IPS-15b (cell line): ENCODE data around the gene COL18A1.

ENCODE experiments used
- H3K27me3 ChIP-seq: one replicate; pipeline ENCODE4 v1.6.1; 2013; ENCODE audit warnings: low read length; ENCODE audit not compliant: control insufficient read depth, insufficient read depth
- H3K36me3 ChIP-seq: one replicate; pipeline ENCODE4 v1.6.1; 2013; ENCODE audit warnings: low read length; ENCODE audit not compliant: control insufficient read depth, insufficient read depth
- H3K4me1 ChIP-seq: one replicate; pipeline ENCODE4 v1.6.1; 2013; ENCODE audit warnings: mild to moderate bottlenecking, low read length; ENCODE audit not compliant: control insufficient read depth, insufficient read depth
- H3K4me3 ChIP-seq: one replicate; pipeline ENCODE4 v1.5.1; 2013; ENCODE audit warnings: low read depth, low read length
- H3K9ac ChIP-seq: one replicate; pipeline ENCODE4 v1.6.1; 2013; ENCODE audit warnings: low read depth, mild to moderate bottlenecking, low read length
- H3K9me3 ChIP-seq: one replicate; pipeline ENCODE4 v1.6.1; 2013; ENCODE audit warnings: mild to moderate bottlenecking, low read length; ENCODE audit not compliant: control insufficient read depth, insufficient read depth

Gene COL18A1

DNA sequence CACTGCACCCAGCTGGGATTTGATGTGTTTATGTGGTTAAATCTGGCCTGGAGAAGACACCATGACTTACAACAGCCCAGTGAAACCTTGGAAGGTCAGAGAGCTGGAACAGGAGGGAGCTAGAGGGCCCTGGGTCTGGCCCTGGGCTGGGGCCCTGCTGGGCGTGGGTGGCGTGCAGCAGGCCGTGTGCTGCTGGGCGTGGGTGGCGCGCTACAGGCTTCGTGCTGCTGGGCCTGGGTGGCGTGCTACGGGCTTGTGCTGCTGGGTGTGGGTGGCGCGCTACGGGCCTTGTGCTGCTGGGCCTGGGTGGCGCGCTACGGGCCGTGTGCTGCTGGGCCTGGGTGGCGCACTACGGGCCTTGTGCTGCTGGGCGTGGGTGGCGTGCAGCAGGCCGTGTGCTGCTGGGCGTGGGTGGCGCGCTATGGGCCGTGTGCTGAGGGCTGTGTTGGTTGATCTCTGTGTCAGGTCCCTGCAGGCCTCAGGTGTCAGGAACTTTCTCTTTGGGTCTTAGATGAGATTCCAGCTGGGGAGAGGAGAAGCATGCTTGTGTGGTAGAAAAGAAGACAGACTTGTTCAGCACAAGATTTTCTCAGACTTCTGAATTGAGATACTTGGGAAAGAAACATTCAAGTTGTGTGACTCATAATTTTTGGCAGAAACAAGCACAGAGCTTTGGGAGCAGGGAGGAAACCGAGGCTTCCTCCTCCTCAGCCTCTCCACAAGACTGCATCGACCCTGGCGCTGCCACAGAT lies 66.0 kb downstream of the COL18A1 start:
- H3K36me3 ChIP-seq, result peaks cover 34% of the 10 kb centered on the region
- H3K9me3 ChIP-seq, result no peaks in the 10 kb centered on the region
- H3K4me3 ChIP-seq, result no peak overlapping the region
- H3K27me3 ChIP-seq, result no peaks in the 10 kb centered on the region
- H3K4me1 ChIP-seq, result no peaks in the 10 kb centered on the region
- H3K9ac ChIP-seq, result no peak overlapping the region

DNA sequence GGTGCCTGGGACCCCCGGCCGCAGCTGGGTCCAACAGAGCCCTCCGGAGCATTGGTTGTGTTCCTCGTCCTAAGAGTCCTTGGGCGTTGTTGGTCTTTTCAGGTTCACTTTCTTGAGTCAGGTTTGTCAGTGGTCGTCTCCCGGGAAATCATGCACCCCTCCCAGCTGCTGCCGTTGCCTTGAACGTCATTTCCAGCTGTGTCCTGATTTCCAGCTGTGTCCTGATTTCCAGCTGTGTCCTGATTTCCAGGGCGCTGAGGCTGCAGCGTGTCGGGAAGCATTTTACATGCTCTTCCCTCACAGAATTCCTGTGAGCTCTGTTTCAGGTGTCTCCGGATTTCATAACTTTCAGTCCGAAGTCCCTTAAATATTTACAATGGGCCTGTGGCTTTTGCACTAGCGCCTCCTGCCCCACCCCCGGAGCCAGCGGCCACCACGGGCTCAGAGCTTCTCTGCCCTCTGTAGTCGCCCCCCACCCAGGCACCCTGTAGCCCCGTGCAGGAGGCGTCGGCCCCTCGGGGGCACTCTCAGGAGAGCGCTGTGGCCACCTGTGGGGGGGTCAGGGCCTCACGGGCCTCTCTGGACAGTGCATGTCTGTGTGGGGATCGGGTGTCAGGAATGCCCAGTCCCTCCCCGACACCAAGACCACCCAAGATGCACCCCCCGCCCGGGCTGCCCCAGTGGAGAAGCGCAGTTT lies 66.7 kb downstream of the COL18A1 start:
- peaks cover 41% of the 10 kb centered on the region for H3K36me3 ChIP-seq
- no peaks in the 10 kb centered on the region for H3K4me1 ChIP-seq
- no peaks in the 10 kb centered on the region for H3K27me3 ChIP-seq
- peak overlapping the region; percentile 12 for H3K9ac ChIP-seq
- H3K9me3 ChIP-seq, result no peaks in the 10 kb centered on the region
- H3K4me3 ChIP-seq, result no peak overlapping the region

DNA sequence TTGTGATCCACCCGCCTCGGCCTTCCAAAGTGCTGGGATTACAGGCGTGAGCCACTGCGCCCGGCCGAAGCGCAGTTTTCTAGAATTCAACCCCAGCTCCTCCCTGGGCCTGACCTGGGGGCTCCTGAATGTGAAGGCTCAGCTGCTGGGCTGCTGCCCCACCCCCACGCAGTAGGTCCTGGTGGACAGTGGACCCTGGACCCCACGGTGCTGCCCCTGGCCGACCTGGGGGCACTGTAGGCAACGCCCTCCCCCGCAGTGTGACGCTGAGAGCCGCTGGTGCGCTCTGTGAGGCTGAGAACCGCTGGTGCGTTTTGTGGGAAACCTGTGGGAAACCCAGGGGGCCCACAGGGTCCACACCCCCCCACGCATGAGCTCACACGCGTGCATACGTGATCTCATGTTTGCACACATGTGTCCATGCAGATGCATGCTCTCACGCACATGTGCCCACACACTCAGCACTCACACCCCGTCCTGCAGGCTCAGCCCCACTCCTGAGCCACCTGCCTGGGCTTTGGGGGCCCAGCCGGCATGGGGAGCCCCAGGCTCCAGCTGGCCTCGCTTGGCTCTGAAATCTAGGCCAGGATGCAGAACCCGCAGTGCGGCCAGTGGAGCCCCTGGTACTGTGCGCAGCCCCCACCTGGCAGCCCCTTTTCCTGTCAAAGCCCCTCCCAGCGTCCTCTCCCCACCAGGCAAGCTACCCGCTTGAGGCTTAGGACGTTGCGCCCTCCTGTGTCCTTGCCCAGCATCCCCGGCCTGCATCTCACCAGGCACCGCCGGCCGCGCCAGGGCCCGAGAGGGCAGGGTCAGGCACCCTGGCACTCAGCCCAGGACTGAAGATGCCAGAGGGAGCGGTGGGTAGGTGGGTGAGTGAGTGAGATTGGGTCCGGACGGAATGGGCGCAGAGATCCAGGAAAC lies 67.7 kb downstream of the COL18A1 start:
- H3K27me3 ChIP-seq, result no peaks in the 10 kb centered on the region
- H3K36me3 ChIP-seq, result peaks cover 40% of the 10 kb centered on the region
- no peaks in the 10 kb centered on the region for H3K9me3 ChIP-seq
- no peak overlapping the region for H3K9ac ChIP-seq
- no peak overlapping the region for H3K4me3 ChIP-seq
- H3K4me1 ChIP-seq, result no peaks in the 10 kb centered on the region

DNA sequence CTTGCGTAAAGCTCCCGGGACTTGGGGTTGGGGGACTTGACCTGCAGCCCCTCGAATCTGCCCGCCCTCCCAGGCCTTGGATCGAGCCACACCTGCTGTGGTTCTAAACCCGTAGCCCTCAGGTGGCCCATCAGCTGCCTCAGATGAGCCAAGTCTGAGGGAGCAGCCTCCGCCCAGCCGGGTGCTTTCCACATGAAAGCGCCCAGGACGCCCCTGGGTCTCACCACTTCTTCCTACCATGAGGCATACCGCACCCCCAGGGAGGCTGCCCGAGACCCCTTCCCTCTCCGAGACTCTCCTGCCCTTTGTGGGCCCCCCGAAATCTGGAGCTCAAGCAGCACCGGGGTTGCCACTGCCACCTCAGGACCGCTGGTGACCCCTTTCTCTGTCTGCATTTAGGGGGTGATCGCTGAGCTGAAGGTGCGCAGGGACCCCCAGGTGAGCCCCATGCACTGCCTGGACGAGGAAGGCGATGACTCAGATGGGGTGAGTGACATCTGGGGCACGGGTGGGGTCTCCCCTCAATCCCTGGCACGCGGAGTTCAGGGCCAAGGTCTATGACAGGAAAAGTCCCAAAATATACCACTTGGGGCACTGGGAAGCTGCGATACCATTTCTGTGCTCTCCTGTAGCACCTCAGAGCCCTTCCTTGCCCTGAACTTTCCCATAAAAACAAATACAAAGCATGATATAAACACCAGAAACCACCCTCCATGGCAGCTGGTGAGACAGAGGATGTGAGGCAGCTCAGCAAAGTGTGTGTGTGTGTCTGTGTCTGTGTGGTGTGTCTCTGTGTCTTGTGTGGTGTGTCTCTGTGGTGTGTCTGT lies 68.7 kb downstream of the COL18A1 start:
- H3K36me3 ChIP-seq, result peaks cover 35% of the 10 kb centered on the region

DNA sequence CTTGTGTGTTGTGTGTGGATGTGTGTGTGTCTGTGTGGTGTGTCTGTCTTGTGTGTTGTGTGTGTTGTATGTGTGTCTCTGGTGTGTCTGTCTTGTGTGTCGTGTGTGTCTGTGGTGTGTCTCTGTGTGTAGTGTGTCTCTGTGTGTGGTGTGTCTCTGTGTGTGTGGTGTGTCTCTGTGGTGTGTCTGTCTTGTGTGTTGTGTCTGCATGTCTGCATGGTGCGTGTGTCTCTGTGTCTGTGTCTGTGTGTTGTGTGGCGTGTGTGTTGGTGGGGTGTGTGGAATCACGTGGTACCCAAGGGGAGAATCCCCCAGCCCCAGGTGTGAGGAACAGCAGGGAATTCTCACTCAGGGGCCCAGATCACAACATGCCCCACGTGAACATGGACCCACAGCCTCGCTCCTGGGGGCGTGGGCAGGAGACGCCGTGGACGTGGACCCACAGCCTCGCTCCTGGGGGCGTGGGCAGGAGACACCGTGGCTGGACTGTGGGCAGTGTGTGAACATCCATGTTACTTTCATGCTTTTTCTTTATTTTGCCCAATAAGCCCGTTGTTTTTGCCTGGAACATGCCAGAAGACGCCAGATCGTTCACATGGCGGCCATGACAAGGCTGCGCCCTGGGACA lies 69.5 kb downstream of the COL18A1 start:
- Histone ChIP-seq H3K27me3 (no peaks in the 10 kb centered on the region), H3K9me3 (no peaks in the 10 kb centered on the region), H3K9ac (no peak overlapping the region), H3K4me3 (no peak overlapping the region), H3K4me1 (no peaks in the 10 kb centered on the region), H3K36me3 (peaks cover 38% of the 10 kb centered on the region)

More for the DNA sequence above, 68.7 kb downstream of the COL18A1 start:
- H3K9ac ChIP-seq, result no peak overlapping the region
- H3K27me3 ChIP-seq, result no peaks in the 10 kb centered on the region
- no peak overlapping the region for H3K4me3 ChIP-seq
- H3K4me1 ChIP-seq, result no peaks in the 10 kb centered on the region
- no peaks in the 10 kb centered on the region for H3K9me3 ChIP-seq

DNA sequence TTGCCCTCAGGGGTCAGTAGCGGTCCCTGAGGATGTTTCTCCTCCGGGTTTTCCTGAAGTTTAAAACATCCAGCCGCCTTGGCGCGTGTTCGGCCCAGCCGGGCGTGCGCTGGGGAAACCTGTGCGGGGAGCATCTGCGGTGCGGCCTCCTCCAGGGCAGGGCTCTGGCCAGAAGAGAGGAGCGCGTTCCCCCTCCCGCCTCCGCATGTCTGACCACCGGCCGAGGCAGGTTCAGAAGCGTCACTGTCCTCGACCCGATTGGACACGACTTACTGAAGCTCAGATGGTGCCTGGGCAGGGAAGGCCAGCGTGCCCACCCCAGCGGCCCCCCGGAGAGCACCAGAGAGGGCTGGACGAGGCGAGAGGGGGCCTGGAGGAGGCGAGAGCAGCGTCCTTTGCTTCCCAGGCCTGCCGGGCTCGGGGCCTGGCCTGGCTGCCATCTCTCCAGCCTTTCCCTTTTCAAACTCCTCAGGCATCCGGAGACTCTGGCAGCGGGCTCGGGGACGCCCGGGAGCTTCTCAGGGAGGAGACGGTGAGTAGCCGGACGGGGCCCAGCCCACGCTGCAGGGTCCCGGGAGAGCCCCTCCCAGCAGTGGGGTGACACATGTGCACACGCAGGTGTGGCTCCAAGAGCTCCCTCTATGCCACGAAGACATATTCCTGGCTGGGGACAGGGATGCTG lies 70.2 kb downstream of the COL18A1 start:
- Histone ChIP-seq H3K36me3 (peaks cover 45% of the 10 kb centered on the region), H3K9me3 (no peaks in the 10 kb centered on the region), H3K9ac (no peak overlapping the region), H3K27me3 (no peaks in the 10 kb centered on the region), H3K4me3 (no peak overlapping the region), H3K4me1 (no peaks in the 10 kb centered on the region)

DNA sequence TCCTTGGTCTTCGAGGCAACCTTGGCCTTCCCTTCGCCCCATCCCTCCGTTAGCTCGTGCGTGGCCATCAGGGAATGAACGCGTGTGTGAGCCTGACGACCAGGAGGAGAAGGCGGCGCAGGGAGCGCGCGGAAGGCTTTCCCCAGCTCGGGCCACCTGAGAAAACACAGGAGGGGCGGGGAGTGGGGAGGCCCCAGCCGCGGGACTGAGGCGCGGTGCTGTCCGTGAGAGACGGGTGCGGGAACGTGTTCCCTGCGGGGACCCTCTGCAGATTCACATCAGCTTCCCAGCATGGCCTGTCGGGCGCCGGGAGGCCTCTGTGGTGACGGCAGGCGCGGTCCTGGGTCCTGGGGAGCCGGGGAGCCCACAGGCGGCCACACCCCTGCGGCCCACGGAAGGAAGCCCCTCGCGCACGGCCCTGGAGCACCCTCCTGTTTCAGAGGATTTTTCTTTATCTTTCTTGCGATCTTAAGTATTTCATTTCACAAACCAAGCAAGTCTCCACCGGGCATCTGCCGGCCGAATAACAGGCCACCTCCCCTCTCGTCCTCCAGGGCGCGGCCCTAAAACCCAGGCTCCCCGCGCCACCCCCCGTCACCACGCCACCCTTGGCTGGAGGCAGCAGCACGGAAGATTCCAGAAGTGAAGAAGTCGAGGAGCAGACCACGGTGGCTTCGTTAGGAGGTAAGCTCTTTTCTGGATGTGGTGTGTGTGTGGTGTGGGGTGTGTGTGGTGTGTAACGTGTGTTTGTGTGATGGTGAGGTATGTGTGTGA lies 71.0 kb downstream of the COL18A1 start:
- H3K9ac ChIP-seq, result no peak overlapping the region
- H3K4me1 ChIP-seq, result no peaks in the 10 kb centered on the region
- peaks cover 52% of the 10 kb centered on the region for H3K36me3 ChIP-seq
- H3K9me3 ChIP-seq, result no peaks in the 10 kb centered on the region
- H3K27me3 ChIP-seq, result no peaks in the 10 kb centered on the region
- no peak overlapping the region for H3K4me3 ChIP-seq

DNA sequence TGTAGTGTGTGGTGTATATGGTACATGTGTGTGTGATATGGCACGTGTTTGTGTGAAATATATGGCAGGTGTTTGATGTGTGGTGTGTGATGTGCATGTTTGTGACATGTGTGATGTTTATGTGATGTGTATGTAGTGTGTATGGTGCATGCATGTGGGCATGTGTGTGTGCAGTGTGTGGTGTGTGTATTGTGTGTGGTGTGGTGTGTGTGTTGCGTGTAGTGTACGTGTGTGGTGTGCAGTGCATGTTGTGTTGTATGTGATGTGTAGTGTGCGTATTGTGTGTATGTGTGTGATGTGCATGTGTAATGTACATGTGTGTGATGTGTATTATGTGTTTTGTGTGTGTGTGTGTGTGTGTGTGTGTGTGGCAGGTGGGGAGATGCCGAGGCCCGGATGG lies 71.6 kb downstream of the COL18A1 start:
- H3K4me3 ChIP-seq, result no peak overlapping the region

DNA sequence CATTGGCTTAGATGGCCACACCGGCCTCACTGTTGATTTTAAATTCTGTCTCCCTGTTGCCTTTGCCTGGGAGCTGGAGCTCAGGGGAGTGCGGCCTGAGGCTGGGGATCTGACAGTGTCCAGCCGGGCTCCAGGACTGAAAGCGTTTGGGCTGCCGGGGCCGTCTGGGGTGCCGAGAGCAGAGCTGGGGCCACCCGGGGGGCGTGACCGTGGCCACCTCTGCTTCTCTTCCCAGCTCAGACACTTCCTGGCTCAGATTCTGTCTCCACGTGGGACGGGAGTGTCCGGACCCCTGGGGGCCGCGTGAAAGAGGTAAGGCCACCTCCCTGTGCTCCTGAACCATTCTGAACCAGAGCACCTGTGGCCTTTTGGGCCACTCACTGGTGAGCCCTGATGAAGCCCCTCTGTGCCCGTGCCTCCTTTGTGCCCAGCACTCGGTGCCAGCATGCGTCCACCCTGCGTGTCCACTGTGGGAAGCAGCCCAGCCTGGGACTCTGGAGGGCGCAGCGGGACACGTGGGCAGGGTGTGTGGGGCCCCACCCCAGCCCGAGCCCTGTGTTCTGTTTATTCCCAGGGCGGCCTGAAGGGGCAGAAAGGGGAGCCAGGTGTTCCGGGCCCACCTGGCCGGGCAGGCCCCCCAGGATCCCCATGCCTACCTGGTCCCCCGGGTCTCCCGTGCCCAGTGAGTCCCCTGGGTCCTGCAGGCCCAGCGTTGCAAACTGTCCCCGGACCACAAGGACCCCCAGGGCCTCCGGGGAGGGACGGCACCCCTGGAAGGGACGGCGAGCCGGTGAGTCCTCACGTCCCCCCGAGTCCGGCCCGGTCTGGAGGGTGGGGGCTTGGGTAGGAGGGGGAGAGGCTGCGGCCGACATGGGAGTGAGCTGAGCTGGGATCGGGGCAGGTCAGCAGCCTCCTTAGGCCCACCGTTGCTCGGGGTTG lies 72.5 kb downstream of the COL18A1 start:
- Histone ChIP-seq H3K9me3 (no peaks in the 10 kb centered on the region), H3K27me3 (no peaks in the 10 kb centered on the region), H3K4me1 (no peaks in the 10 kb centered on the region), H3K9ac (no peak overlapping the region), H3K4me3 (no peak overlapping the region), H3K36me3 (peaks cover 66% of the 10 kb centered on the region)

More for the DNA sequence above, 71.6 kb downstream of the COL18A1 start:
- H3K9me3 ChIP-seq, result no peaks in the 10 kb centered on the region
- no peaks in the 10 kb centered on the region for H3K27me3 ChIP-seq
- peaks cover 58% of the 10 kb centered on the region for H3K36me3 ChIP-seq
- no peak overlapping the region for H3K9ac ChIP-seq
- H3K4me1 ChIP-seq, result no peaks in the 10 kb centered on the region
